Stomach smooth muscle (tissue), 2 donors: Measurements from ENCODE around the gene HPSE2.

ENCODE experiments used
- H3K27ac ChIP-seq: one replicate; pipeline ENCODE4 v1.7.0; 2013; ENCODE audit warnings: mild to moderate bottlenecking, low read length, inconsistent platforms
- H3K27me3 ChIP-seq, 2 donors: one replicate each; pipeline ENCODE4 v1.7.0; 2013; ENCODE audit warnings: low read length in 2 of 2; ENCODE audit not compliant: insufficient read depth in 2 of 2, control insufficient read depth in 1 of 2
- H3K36me3 ChIP-seq, 2 donors: one replicate each; pipeline ENCODE4 v1.7.0; 2013; ENCODE audit warnings: low read length in 2 of 2; ENCODE audit not compliant: control insufficient read depth in 2 of 2, insufficient read depth in 2 of 2
- H3K4me1 ChIP-seq: one replicate; pipeline ENCODE4 v1.7.0; 2013; ENCODE audit warnings: low read length; ENCODE audit not compliant: control insufficient read depth, insufficient read depth
- H3K4me3 ChIP-seq, 2 donors: one replicate each; pipeline ENCODE4 v1.7.0; 2013; ENCODE audit warnings: low read length in 2 of 2
- H3K9ac ChIP-seq, 2 donors: one replicate each; pipeline ENCODE4 v1.7.0; 2013; ENCODE audit warnings: low read length in 2 of 2, mild to moderate bottlenecking in 1 of 2
- H3K9me3 ChIP-seq, 2 donors: one replicate each; pipeline ENCODE4 v1.7.0; 2013; ENCODE audit warnings: low read length in 2 of 2; ENCODE audit not compliant: control insufficient read depth in 2 of 2
- donor health status: healthy.
- donor health status: Pancreatic carcinoma.

The HPSE2 gene

DNA sequence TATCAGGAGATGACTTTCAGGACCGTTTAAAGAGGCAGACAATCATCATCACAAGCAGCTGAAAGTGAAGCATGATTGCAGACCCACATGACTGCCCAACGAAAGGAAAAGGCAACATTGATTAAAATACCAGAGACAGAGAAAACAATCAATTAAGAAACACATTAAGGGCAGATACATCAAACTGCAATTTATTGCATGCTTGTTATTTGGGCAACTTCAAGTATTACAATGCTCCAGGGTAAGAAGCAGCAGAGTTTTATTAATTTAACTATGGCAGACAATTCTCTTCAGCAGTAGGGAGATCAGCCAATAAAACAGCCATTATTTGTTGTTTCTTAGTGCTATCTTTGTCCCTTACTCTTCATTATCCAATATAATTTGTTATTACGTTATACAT lies 421.2 kb downstream of the HPSE2 start:
- Histone ChIP-seq H3K27me3 (no peaks in the 10 kb centered on the region), H3K4me3 (no peak overlapping the region), H3K9me3 (no peaks in the 10 kb centered on the region), H3K27ac (no peak overlapping the region), H3K4me1 (no peaks in the 10 kb centered on the region), H3K9ac (no peak overlapping the region), H3K36me3 (no peaks in the 10 kb centered on the region)

DNA sequence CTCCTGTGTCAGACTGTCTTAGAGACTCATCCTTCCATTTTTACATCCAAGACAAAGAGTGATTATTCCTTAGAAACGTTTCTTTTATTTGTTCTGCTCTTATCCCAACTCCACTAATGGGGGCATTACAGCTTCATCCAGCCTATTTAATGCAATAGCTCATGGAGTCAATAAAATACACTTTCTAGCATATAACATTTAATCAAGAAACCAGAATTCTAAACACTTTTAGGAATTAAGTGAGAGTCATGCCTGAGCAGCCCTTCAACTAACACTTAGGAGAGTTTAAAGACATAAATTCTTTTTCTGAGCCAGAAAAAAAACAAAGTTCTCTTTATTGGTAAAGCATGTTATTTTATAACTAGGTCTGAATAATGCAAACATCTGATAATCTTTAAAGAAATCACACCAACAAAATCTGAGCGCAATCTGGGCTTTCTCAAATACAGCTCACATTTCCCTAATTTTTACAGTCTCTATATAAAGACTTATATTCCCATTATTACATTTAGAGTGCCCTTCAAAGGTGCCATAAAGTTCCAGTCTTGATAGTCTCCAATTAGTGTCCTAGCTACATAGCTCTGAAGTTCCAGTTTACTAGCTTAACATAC lies 427.3 kb downstream of the HPSE2 start:
- no peak overlapping the region for H3K4me3 ChIP-seq
- no peaks in the 10 kb centered on the region for H3K27me3 ChIP-seq
- H3K36me3 ChIP-seq, result no peaks in the 10 kb centered on the region
- no peak overlapping the region for H3K9ac ChIP-seq
- no peaks in the 10 kb centered on the region for H3K4me1 ChIP-seq
- no peak overlapping the region for H3K27ac ChIP-seq
- H3K9me3 ChIP-seq, result no peaks in the 10 kb centered on the region

DNA sequence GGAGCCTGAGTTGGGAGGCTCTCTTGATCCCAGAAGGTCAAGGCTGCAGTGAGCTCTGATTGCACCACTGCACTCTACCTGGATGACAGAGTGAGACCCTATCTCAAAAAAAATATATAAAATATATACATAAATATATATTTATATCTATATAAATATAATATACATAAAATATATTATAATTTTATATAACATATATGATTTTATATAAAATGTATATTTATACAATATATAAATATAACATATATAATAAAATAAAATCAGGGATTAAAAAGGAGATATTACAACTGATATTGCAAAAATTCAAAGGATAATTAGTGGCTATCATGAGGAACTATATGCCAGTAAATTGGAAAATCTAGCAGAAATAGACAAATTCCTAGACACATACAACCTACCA lies 435.4 kb downstream of the HPSE2 start:
- Histone ChIP-seq H3K4me3 (no peak overlapping the region), H3K9ac (no peak overlapping the region), H3K36me3 (no peaks in the 10 kb centered on the region), H3K27me3 (no peaks in the 10 kb centered on the region), H3K9me3 (peaks cover 0 to 2% of the 10 kb centered on the region in 2 donors), H3K27ac (no peak overlapping the region), H3K4me1 (no peaks in the 10 kb centered on the region)

DNA sequence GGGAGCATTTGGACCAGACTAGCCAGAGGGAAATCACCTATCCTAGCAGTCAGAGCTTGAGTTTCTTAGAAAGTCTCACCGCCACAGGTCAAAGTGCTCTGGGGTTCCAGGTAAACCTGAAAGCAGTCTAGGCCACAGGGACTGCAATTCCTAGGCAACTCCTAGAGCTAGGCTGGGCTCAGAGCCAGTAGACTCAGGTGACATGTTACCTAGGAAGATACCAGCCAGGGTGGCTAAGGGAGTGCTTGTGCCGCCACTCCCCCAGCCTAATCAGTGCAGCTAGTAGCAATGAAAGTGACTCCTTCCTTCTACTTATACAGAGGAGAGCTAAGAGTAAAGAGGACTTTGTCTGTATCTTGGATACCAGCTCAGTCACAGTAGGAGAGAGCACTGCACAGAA lies 440.2 kb downstream of the HPSE2 start:
- Histone ChIP-seq H3K27me3 (no peaks in the 10 kb centered on the region), H3K27ac (no peak overlapping the region), H3K4me1 (no peaks in the 10 kb centered on the region), H3K9me3 (peaks cover 0 to 2% of the 10 kb centered on the region in 2 donors), H3K9ac (no peak overlapping the region), H3K36me3 (no peaks in the 10 kb centered on the region), H3K4me3 (no peak overlapping the region)

DNA sequence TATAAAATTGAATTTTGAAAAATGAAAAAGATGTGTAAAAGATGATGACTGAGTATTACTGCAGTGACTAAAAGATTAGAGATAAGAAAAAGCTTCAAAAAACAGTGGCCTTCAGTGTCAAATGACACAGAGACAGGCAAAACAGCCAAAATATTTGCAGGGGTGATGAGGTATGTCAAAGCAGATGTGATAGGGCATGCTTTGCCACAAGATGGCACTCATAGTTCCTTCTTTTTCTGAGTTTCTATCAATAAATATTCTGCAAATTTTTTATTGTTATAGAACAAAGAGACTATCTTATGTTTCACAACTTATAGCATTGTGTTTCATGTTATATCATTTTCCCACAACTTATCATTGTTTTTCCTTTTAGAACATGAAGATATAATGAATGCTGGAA lies 444.8 kb downstream of the HPSE2 start:
- H3K27ac ChIP-seq, result no peak overlapping the region
- no peaks in the 10 kb centered on the region for H3K9me3 ChIP-seq
- no peaks in the 10 kb centered on the region for H3K27me3 ChIP-seq
- H3K4me1 ChIP-seq, result no peaks in the 10 kb centered on the region
- H3K36me3 ChIP-seq, result no peaks in the 10 kb centered on the region
- no peak overlapping the region for H3K4me3 ChIP-seq
- no peak overlapping the region for H3K9ac ChIP-seq

DNA sequence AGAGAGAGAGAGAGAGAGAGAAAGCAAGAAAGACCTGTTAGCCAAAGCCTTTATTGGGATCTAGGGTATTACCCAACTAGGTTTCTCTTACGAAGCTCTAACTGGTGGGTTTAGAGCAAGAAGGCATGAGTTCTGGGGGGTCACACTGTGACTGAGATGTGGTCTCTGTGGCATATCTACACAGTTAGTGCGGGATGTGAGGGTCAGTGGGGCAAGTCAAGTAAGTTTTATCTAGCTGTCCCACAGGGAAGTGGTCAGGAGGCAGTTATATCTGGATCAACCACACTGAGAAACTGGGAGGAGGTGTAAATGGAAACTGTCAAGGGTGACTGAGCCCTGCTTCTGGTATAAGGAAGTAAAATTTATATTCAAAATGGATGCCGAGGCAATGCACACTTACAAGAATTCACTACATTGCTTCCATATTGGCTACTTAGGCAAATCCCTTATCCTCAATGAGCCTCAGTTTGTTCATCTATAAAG lies 457.3 kb downstream of the HPSE2 start:
- Histone ChIP-seq H3K9me3 (no peaks in the 10 kb centered on the region), H3K36me3 (no peaks in the 10 kb centered on the region), H3K9ac (no peak overlapping the region), H3K4me3 (no peak overlapping the region), H3K4me1 (no peaks in the 10 kb centered on the region), H3K27me3 (no peaks in the 10 kb centered on the region), H3K27ac (no peak overlapping the region)

DNA sequence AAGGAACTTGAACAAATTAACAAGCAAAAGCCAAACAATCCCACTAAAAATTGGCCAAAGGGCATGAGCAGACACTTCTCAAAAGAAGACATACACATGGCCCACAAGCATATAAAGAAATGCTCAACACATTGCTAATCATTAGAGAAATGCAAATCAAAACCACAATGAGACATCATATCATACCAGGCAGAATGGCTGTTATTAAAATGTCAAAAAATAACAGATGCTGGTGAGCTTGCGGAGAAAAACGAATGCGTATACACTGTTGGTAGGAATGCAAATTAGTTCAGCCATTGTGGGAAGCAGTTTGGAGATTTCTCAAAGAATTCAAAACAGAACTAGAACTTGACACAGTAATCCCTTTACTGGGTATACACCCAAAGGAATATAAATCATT lies 477.2 kb downstream of the HPSE2 start:
- no peaks in the 10 kb centered on the region for H3K36me3 ChIP-seq
- no peaks in the 10 kb centered on the region for H3K4me1 ChIP-seq
- no peak overlapping the region for H3K4me3 ChIP-seq
- H3K9me3 ChIP-seq, result peaks cover 0 to 3% of the 10 kb centered on the region in 2 donors
- no peak overlapping the region for H3K9ac ChIP-seq
- H3K27me3 ChIP-seq, result no peaks in the 10 kb centered on the region
- H3K27ac ChIP-seq, result no peak overlapping the region

DNA sequence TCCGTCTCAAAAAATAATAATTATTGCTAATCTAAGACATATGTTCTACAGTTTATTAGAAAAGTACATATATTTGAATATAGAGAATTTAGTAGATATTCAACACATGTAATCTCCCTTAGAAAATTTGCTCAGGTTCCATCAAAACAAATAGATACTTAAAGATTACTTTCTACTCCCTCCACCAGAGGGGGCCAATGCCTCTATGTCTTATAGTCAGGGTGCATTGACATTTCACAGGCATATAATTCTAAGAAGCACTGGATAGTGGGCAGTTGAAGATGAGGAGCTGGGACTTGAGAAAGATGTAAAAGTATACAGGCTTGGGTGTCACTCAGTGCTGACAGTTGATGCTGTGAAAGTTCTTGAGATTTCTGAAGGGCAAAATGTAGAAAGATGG lies 487.4 kb downstream of the HPSE2 start:
- no peaks in the 10 kb centered on the region for H3K27me3 ChIP-seq
- no peak overlapping the region for H3K4me3 ChIP-seq
- no peaks in the 10 kb centered on the region for H3K4me1 ChIP-seq
- H3K36me3 ChIP-seq, result no peaks in the 10 kb centered on the region
- no peak overlapping the region for H3K9ac ChIP-seq
- peaks cover 0 to 2% of the 10 kb centered on the region in 2 donors for H3K9me3 ChIP-seq
- H3K27ac ChIP-seq, result no peak overlapping the region

DNA sequence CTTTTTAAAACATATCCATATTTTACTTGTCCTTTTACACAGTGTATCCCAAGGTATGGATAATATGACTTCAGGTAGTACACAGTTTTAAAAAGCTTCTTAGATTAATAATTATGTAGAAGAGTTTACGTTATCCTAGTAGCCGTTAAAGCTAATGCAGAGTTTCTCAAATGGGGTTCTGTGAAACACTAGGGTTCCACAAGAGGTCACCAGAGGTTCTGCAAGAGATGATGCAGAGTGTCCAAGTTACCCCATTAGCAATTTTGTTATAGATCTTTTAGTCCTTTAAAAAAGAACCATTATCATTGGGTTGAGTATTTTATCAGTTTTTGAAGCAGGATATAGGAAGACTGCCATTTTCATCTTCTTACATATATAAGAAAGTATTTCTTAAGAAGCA lies 490.0 kb downstream of the HPSE2 start:
- H3K27ac ChIP-seq, result no peak overlapping the region
- no peak overlapping the region for H3K4me3 ChIP-seq
- H3K4me1 ChIP-seq, result no peaks in the 10 kb centered on the region
- H3K9me3 ChIP-seq, result peaks cover 0 to 2% of the 10 kb centered on the region in 2 donors
- H3K36me3 ChIP-seq, result no peaks in the 10 kb centered on the region
- no peaks in the 10 kb centered on the region for H3K27me3 ChIP-seq
- H3K9ac ChIP-seq, result no peak overlapping the region

DNA sequence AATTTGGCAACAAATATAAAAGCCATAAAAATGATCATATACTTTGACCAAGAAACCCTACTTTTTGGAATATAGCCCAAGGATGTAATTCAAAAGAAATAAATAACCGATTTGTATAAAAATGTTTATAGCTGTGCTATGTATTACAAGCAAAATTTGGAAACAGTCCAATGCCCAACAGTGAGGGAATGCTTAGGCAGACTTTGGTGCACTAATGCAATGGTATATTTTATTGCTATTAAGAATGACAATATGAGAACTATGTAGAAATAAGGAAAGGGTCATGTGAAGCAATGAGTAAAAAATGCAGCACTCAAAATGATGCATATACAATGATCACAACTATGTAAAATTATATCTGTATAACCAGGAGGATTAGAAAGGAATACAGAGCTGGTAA lies 515.1 kb downstream of the HPSE2 start:
- no peak overlapping the region for H3K4me3 ChIP-seq
- H3K27me3 ChIP-seq, result no peaks in the 10 kb centered on the region
- H3K4me1 ChIP-seq, result no peaks in the 10 kb centered on the region
- no peak overlapping the region for H3K27ac ChIP-seq
- no peaks in the 10 kb centered on the region for H3K36me3 ChIP-seq
- H3K9me3 ChIP-seq, result no peaks in the 10 kb centered on the region
- H3K9ac ChIP-seq, result no peak overlapping the region

DNA sequence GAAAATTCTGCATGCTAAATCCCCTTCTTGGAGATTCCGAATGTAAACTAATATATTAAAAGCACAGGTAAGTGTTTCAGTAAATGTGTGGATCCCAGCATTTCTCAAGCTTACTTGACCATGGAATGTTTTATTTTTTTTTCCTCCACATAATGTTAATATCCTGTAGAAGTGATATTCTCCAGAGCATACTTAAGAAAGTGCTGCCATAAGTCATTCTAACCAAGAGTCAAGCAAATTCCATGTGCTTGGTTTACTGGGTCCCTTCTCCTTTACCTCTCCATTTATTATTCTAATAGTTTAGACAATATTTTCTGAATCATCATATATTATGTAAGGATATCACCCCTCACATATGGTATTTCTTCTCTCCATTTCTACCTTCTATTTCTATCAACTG lies 522.1 kb downstream of the HPSE2 start:
- H3K4me1 ChIP-seq, result no peaks in the 10 kb centered on the region
- no peaks in the 10 kb centered on the region for H3K9me3 ChIP-seq
- H3K9ac ChIP-seq, result no peak overlapping the region
- H3K27ac ChIP-seq, result no peak overlapping the region
- no peaks in the 10 kb centered on the region for H3K36me3 ChIP-seq
- H3K27me3 ChIP-seq, result no peaks in the 10 kb centered on the region
- H3K4me3 ChIP-seq, result no peak overlapping the region
